H9 (cell line): ENCODE measurements around the gene PNPLA2. TPM values are rescaled to one million over a fixed set of nuclear protein-coding genes. Genes with fewer than 3 reads are reported as not detected.

Experiments used
- DNase-seq: peaks from one replicate; pipeline ENCODE4 v3.0.0-alpha.2; 2017
- H2AFZ ChIP-seq: one replicate; pipeline ENCODE4 v1.6.1; 2013; ENCODE audit warnings: mild to moderate bottlenecking, low read length, control low read depth, moderate library complexity
- H2AK5ac ChIP-seq: 2 replicates; pipeline ENCODE4 v1.6.1; 2013; ENCODE audit warnings: low read length, control low read depth, mixed read lengths; ENCODE audit not compliant: insufficient read length
- H2BK120ac ChIP-seq: one replicate; pipeline ENCODE4 v1.6.1; 2013; ENCODE audit warnings: low read depth, mild to moderate bottlenecking, low read length, control low read depth, inconsistent platforms; ENCODE audit not compliant: poor library complexity, severe bottlenecking
- H2BK12ac ChIP-seq: 2 replicates; pipeline ENCODE4 v1.6.1; 2013; ENCODE audit warnings: low read length, control low read depth, mixed read lengths, low read depth; ENCODE audit not compliant: insufficient read length
- H2BK15ac ChIP-seq: 2 replicates; pipeline ENCODE4 v1.6.1; 2013; ENCODE audit warnings: low read depth, low read length, control low read depth
- H2BK20ac ChIP-seq: one replicate; pipeline ENCODE4 v1.6.1; 2013; ENCODE audit warnings: low read depth, mild to moderate bottlenecking, low read length, control low read depth, inconsistent platforms; ENCODE audit not compliant: poor library complexity, severe bottlenecking
- H2BK5ac ChIP-seq: 2 replicates; pipeline ENCODE4 v1.6.1; 2013; ENCODE audit warnings: low read length, control low read depth, mixed read lengths; ENCODE audit not compliant: insufficient read length
- H3K14ac ChIP-seq: 2 replicates; pipeline ENCODE4 v1.6.1; 2013; ENCODE audit warnings: low read length, control low read depth; ENCODE audit not compliant: insufficient read depth
- H3K18ac ChIP-seq: 2 replicates; pipeline ENCODE4 v1.6.1; 2013; ENCODE audit warnings: low read depth, mild to moderate bottlenecking, mixed read lengths, low read length, control low read depth; ENCODE audit not compliant: insufficient read length
- H3K23ac ChIP-seq: 2 replicates; pipeline ENCODE4 v1.6.1; 2013; ENCODE audit warnings: low read length, control low read depth, mixed read lengths, low read depth; ENCODE audit not compliant: insufficient read length
- H3K23me2 ChIP-seq: 2 replicates; pipeline ENCODE4 v1.6.1; 2013; ENCODE audit warnings: low read depth, mild to moderate bottlenecking, mixed read lengths, low read length, control low read depth; ENCODE audit not compliant: insufficient read length, poor library complexity, severe bottlenecking
- H3K27ac ChIP-seq: 2 replicates; pipeline ENCODE4 v1.5.1; 2013; ENCODE audit warnings: low read length, control low read depth, mixed read lengths, low read depth; ENCODE audit not compliant: insufficient read length
- H3K27me3 ChIP-seq: 2 replicates; pipeline ENCODE4 v1.6.1; 2013; ENCODE audit warnings: low read length, control low read depth, inconsistent platforms; ENCODE audit not compliant: insufficient read depth
- H3K4ac ChIP-seq: 2 replicates; pipeline ENCODE4 v1.6.1; 2013; ENCODE audit warnings: low read depth, mild to moderate bottlenecking, control low read depth, inconsistent platforms, low read length, moderate library complexity
- H3K4me1 ChIP-seq: 2 replicates; pipeline ENCODE4 v1.6.1; 2013; ENCODE audit warnings: low read length, control low read depth, inconsistent platforms; ENCODE audit not compliant: insufficient read depth
- H3K4me2 ChIP-seq: 2 replicates; pipeline ENCODE4 v1.6.1; 2013; ENCODE audit warnings: low read length, control low read depth, mixed read lengths; ENCODE audit not compliant: insufficient read length, insufficient read depth
- H3K56ac ChIP-seq: 2 replicates; pipeline ENCODE4 v1.6.1; 2013; ENCODE audit warnings: low read depth, mild to moderate bottlenecking, mixed read lengths, low read length, control low read depth; ENCODE audit not compliant: insufficient read length
- H3K79me1 ChIP-seq: 2 replicates; pipeline ENCODE4 v1.6.1; 2013; ENCODE audit warnings: low read depth, mild to moderate bottlenecking, moderate library complexity, low read length, control low read depth, inconsistent platforms; ENCODE audit not compliant: insufficient read depth, poor library complexity, severe bottlenecking
- H3K79me2 ChIP-seq: 2 replicates; pipeline ENCODE4 v1.6.1; 2013; ENCODE audit warnings: low read length, control low read depth, inconsistent platforms; ENCODE audit not compliant: insufficient read depth
- H3K9ac ChIP-seq: 2 replicates; pipeline ENCODE4 v1.6.1; 2013; ENCODE audit warnings: low read length, control low read depth, mixed read lengths; ENCODE audit not compliant: insufficient read length; ENCODE audit errors: extremely low read depth
- H3K9me3 ChIP-seq: one replicate; pipeline ENCODE4 v1.6.1; 2013; ENCODE audit warnings: low read depth, low read length, inconsistent platforms; ENCODE audit not compliant: control insufficient read depth
- H3T11ph ChIP-seq: one replicate; pipeline ENCODE4 v1.6.1; 2013; ENCODE audit warnings: mild to moderate bottlenecking, low read length, control low read depth, inconsistent platforms
- H4K20me1 ChIP-seq: one replicate; pipeline ENCODE4 v1.6.1; 2013; ENCODE audit not compliant: control insufficient read depth, insufficient read length, insufficient read depth
- H4K5ac ChIP-seq: 2 replicates; pipeline ENCODE4 v1.6.1; 2013; ENCODE audit warnings: low read depth, mild to moderate bottlenecking, mixed read lengths, low read length, control low read depth; ENCODE audit not compliant: insufficient read length
- H4K8ac ChIP-seq: replicated peaks from 2 replicates; pipeline ENCODE4 v1.6.1; 2013; ENCODE audit warnings: low read length, control low read depth, mixed read lengths, low read depth; ENCODE audit not compliant: insufficient read length
- H4K91ac ChIP-seq: 2 replicates; pipeline ENCODE4 v1.6.1; 2013; ENCODE audit warnings: low read depth, mild to moderate bottlenecking, moderate library complexity, mixed read lengths, low read length, control low read depth; ENCODE audit not compliant: insufficient read length
- H3K27ac Mint-ChIP-seq, 3 experiments: 2 replicates in 2 of 3; 3 replicates in 1 of 3; pipeline ENCODE4 v1.8.0; 2020 to 2021; ENCODE audit warnings: mixed read lengths in 3 of 3, mild to moderate bottlenecking in 1 of 3, moderate library complexity in 1 of 3
- H3K27me3 Mint-ChIP-seq: 2 replicates; pipeline ENCODE4 v1.8.0; 2021; ENCODE audit warnings: low read depth, mild to moderate bottlenecking, moderate library complexity, mixed read lengths
- H3K36me3 Mint-ChIP-seq, 3 experiments: 2 replicates in 2 of 3; 3 replicates in 1 of 3; pipeline ENCODE4 v1.8.0; 2020 to 2021; ENCODE audit warnings: low read depth in 3 of 3, mixed read lengths in 3 of 3; ENCODE audit not compliant: insufficient read depth in 1 of 3
- H3K4me1 Mint-ChIP-seq, 2 experiments: 2 replicates each; pipeline ENCODE4 v1.8.0; 2020; ENCODE audit warnings: mixed read lengths in 2 of 2
- H3K4me3 Mint-ChIP-seq, 2 experiments: 2 replicates in 1 of 2; 3 replicates in 1 of 2; pipeline ENCODE4 v1.8.0; 2020 to 2021; ENCODE audit warnings: mild to moderate bottlenecking in 2 of 2, mixed read lengths in 2 of 2, moderate library complexity in 1 of 2
- H3K9me3 Mint-ChIP-seq, 2 experiments: 2 replicates in 1 of 2; 3 replicates in 1 of 2; pipeline ENCODE4 v1.8.0; 2020; ENCODE audit warnings: mild to moderate bottlenecking in 2 of 2, mixed read lengths in 2 of 2, moderate library complexity in 1 of 2
- WGBS: extraction: QIAGEN DNeasy Blood & Tissue Kit; methylation state at CpG from one replicate; pipeline ENCODE4 v1.1.7; 2013; ENCODE audit warnings: missing lambda C conversion rate, low lambda C conversion rate, mixed read lengths; ENCODE audit not compliant: insufficient read length; ENCODE audit errors: extremely low coverage; 5-methylcytosine and 5-hydroxymethylcytosine counted together
- total RNA-seq: library from RNA; stranded (reverse); gene quantifications from 2 replicates; pipeline ENCODE4 v1.2.1, GENCODE V29; 2021
- TF ChIP-seq, protein P1 (sequence below): fragments of 200-600 bp; sonication (generic); conservative IDR thresholded peaks from 3 replicates; pipeline ENCODE4 v1.8.0; 2021; ENCODE audit warnings: antibody characterized with exemption, mild to moderate bottlenecking

PNPLA2 gene
- total RNA-seq, 1 experiment from 2014 or later = 67.3 TPM

DNA sequence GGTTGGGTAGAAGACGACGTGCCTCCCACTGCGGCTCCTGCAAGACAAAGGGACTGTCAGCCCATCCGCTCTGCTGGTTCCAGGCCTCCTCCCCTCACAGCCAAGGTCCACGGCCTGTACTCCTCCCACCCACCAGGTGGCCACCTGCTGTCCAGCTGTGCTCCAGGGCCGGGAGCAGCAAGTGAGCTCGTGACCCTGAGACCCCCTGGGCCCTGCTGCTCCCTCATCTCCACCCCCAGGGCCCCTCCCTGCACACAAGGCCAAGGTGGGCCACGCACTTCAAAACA, 51.4 kb downstream of the PNPLA2 start:
- Histone ChIP-seq H3T11ph (no peak overlapping the region), H3K79me1 (no peaks in the 10 kb centered on the region), H4K91ac (no peak overlapping the region), H3K18ac (no peak overlapping the region), H3K14ac (no peak overlapping the region), H2BK12ac (no peak overlapping the region), H3K23me2 (no peaks in the 10 kb centered on the region), H3K27me3 (no peaks in the 10 kb centered on the region), H3K56ac (no peak overlapping the region), H3K4me2 (no peak overlapping the region), H2BK20ac (no peak overlapping the region), H3K9ac (no peak overlapping the region), H3K79me2 (no peaks in the 10 kb centered on the region), H3K4ac (no peak overlapping the region), H4K5ac (no peak overlapping the region), H3K27ac (no peak overlapping the region), H2AFZ (no peak overlapping the region), H2AK5ac (no peak overlapping the region), H2BK120ac (no peak overlapping the region), H4K20me1 (no peaks in the 10 kb centered on the region), H4K8ac (no peak overlapping the region), H2BK15ac (no peak overlapping the region), H3K23ac (no peak overlapping the region), H3K9me3 (no peaks in the 10 kb centered on the region), H3K4me1 (no peaks in the 10 kb centered on the region), H2BK5ac (no peak overlapping the region)
- Mint-ChIP-seq H3K9me3 (no peaks in the 10 kb centered on the region), H3K4me3 (no peak overlapping the region), H3K4me1 (peaks cover 4 to 7% of the 10 kb centered on the region in 2 experiments), H3K36me3 (peaks cover 8 to 35% (median 30%) of the 10 kb centered on the region in 3 experiments), H3K27ac (peak overlapping the region in 1 of 3 experiments; percentile 68; a peak in 1 of 7 replicates), H3K27me3 (peaks cover 3% of the 10 kb centered on the region; the same call in 1 of the 2 replicates)
- DNase-seq = no peak
- TF ChIP-seq, protein P1, sequence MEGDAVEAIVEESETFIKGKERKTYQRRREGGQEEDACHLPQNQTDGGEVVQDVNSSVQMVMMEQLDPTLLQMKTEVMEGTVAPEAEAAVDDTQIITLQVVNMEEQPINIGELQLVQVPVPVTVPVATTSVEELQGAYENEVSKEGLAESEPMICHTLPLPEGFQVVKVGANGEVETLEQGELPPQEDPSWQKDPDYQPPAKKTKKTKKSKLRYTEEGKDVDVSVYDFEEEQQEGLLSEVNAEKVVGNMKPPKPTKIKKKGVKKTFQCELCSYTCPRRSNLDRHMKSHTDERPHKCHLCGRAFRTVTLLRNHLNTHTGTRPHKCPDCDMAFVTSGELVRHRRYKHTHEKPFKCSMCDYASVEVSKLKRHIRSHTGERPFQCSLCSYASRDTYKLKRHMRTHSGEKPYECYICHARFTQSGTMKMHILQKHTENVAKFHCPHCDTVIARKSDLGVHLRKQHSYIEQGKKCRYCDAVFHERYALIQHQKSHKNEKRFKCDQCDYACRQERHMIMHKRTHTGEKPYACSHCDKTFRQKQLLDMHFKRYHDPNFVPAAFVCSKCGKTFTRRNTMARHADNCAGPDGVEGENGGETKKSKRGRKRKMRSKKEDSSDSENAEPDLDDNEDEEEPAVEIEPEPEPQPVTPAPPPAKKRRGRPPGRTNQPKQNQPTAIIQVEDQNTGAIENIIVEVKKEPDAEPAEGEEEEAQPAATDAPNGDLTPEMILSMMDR = peak; percentile 41; the same call in 2 of the 3 replicates
- no CpG with 5 or more reads among the region's 8 CpGs for WGBS
